H9 (cell line): ENCODE data around the gene TRPC3. TPM values are rescaled to one million over a fixed set of nuclear protein-coding genes. Genes with fewer than 3 reads are reported as not detected.
A peak's percentile ranks its signal among the peaks of the same experiment; 100 is the strongest.

ENCODE experiments used
- DNase-seq: peaks from one replicate; pipeline ENCODE4 v3.0.0-alpha.2; 2017
- H2AFZ ChIP-seq: one replicate; pipeline ENCODE4 v1.6.1; 2013; ENCODE audit warnings: mild to moderate bottlenecking, low read length, control low read depth, moderate library complexity
- H2AK5ac ChIP-seq: 2 replicates; pipeline ENCODE4 v1.6.1; 2013; ENCODE audit warnings: low read length, control low read depth, mixed read lengths; ENCODE audit not compliant: insufficient read length
- H2BK120ac ChIP-seq: one replicate; pipeline ENCODE4 v1.6.1; 2013; ENCODE audit warnings: low read depth, mild to moderate bottlenecking, low read length, control low read depth, inconsistent platforms; ENCODE audit not compliant: poor library complexity, severe bottlenecking
- H2BK12ac ChIP-seq: 2 replicates; pipeline ENCODE4 v1.6.1; 2013; ENCODE audit warnings: low read length, control low read depth, mixed read lengths, low read depth; ENCODE audit not compliant: insufficient read length
- H2BK15ac ChIP-seq: 2 replicates; pipeline ENCODE4 v1.6.1; 2013; ENCODE audit warnings: low read depth, low read length, control low read depth
- H2BK20ac ChIP-seq: one replicate; pipeline ENCODE4 v1.6.1; 2013; ENCODE audit warnings: low read depth, mild to moderate bottlenecking, low read length, control low read depth, inconsistent platforms; ENCODE audit not compliant: poor library complexity, severe bottlenecking
- H2BK5ac ChIP-seq: 2 replicates; pipeline ENCODE4 v1.6.1; 2013; ENCODE audit warnings: low read length, control low read depth, mixed read lengths; ENCODE audit not compliant: insufficient read length
- H3K14ac ChIP-seq: 2 replicates; pipeline ENCODE4 v1.6.1; 2013; ENCODE audit warnings: low read length, control low read depth; ENCODE audit not compliant: insufficient read depth
- H3K18ac ChIP-seq: 2 replicates; pipeline ENCODE4 v1.6.1; 2013; ENCODE audit warnings: low read depth, mild to moderate bottlenecking, mixed read lengths, low read length, control low read depth; ENCODE audit not compliant: insufficient read length
- H3K23ac ChIP-seq: 2 replicates; pipeline ENCODE4 v1.6.1; 2013; ENCODE audit warnings: low read length, control low read depth, mixed read lengths, low read depth; ENCODE audit not compliant: insufficient read length
- H3K23me2 ChIP-seq: 2 replicates; pipeline ENCODE4 v1.6.1; 2013; ENCODE audit warnings: low read depth, mild to moderate bottlenecking, mixed read lengths, low read length, control low read depth; ENCODE audit not compliant: insufficient read length, poor library complexity, severe bottlenecking
- H3K27ac ChIP-seq: 2 replicates; pipeline ENCODE4 v1.5.1; 2013; ENCODE audit warnings: low read length, control low read depth, mixed read lengths, low read depth; ENCODE audit not compliant: insufficient read length
- H3K27me3 ChIP-seq: 2 replicates; pipeline ENCODE4 v1.6.1; 2013; ENCODE audit warnings: low read length, control low read depth, inconsistent platforms; ENCODE audit not compliant: insufficient read depth
- H3K4ac ChIP-seq: 2 replicates; pipeline ENCODE4 v1.6.1; 2013; ENCODE audit warnings: low read depth, mild to moderate bottlenecking, control low read depth, inconsistent platforms, low read length, moderate library complexity
- H3K4me1 ChIP-seq: 2 replicates; pipeline ENCODE4 v1.6.1; 2013; ENCODE audit warnings: low read length, control low read depth, inconsistent platforms; ENCODE audit not compliant: insufficient read depth
- H3K4me2 ChIP-seq: 2 replicates; pipeline ENCODE4 v1.6.1; 2013; ENCODE audit warnings: low read length, control low read depth, mixed read lengths; ENCODE audit not compliant: insufficient read length, insufficient read depth
- H3K56ac ChIP-seq: 2 replicates; pipeline ENCODE4 v1.6.1; 2013; ENCODE audit warnings: low read depth, mild to moderate bottlenecking, mixed read lengths, low read length, control low read depth; ENCODE audit not compliant: insufficient read length
- H3K79me1 ChIP-seq: 2 replicates; pipeline ENCODE4 v1.6.1; 2013; ENCODE audit warnings: low read depth, mild to moderate bottlenecking, moderate library complexity, low read length, control low read depth, inconsistent platforms; ENCODE audit not compliant: insufficient read depth, poor library complexity, severe bottlenecking
- H3K79me2 ChIP-seq: 2 replicates; pipeline ENCODE4 v1.6.1; 2013; ENCODE audit warnings: low read length, control low read depth, inconsistent platforms; ENCODE audit not compliant: insufficient read depth
- H3K9ac ChIP-seq: 2 replicates; pipeline ENCODE4 v1.6.1; 2013; ENCODE audit warnings: low read length, control low read depth, mixed read lengths; ENCODE audit not compliant: insufficient read length; ENCODE audit errors: extremely low read depth
- H3K9me3 ChIP-seq: one replicate; pipeline ENCODE4 v1.6.1; 2013; ENCODE audit warnings: low read depth, low read length, inconsistent platforms; ENCODE audit not compliant: control insufficient read depth
- H3T11ph ChIP-seq: one replicate; pipeline ENCODE4 v1.6.1; 2013; ENCODE audit warnings: mild to moderate bottlenecking, low read length, control low read depth, inconsistent platforms
- H4K20me1 ChIP-seq: one replicate; pipeline ENCODE4 v1.6.1; 2013; ENCODE audit not compliant: control insufficient read depth, insufficient read length, insufficient read depth
- H4K5ac ChIP-seq: 2 replicates; pipeline ENCODE4 v1.6.1; 2013; ENCODE audit warnings: low read depth, mild to moderate bottlenecking, mixed read lengths, low read length, control low read depth; ENCODE audit not compliant: insufficient read length
- H4K8ac ChIP-seq: replicated peaks from 2 replicates; pipeline ENCODE4 v1.6.1; 2013; ENCODE audit warnings: low read length, control low read depth, mixed read lengths, low read depth; ENCODE audit not compliant: insufficient read length
- H4K91ac ChIP-seq: 2 replicates; pipeline ENCODE4 v1.6.1; 2013; ENCODE audit warnings: low read depth, mild to moderate bottlenecking, moderate library complexity, mixed read lengths, low read length, control low read depth; ENCODE audit not compliant: insufficient read length
- H3K27ac Mint-ChIP-seq, 3 experiments: 2 replicates in 2 of 3; 3 replicates in 1 of 3; pipeline ENCODE4 v1.8.0; 2020 to 2021; ENCODE audit warnings: mixed read lengths in 3 of 3, mild to moderate bottlenecking in 1 of 3, moderate library complexity in 1 of 3
- H3K27me3 Mint-ChIP-seq: 2 replicates; pipeline ENCODE4 v1.8.0; 2021; ENCODE audit warnings: low read depth, mild to moderate bottlenecking, moderate library complexity, mixed read lengths
- H3K36me3 Mint-ChIP-seq, 3 experiments: 2 replicates in 2 of 3; 3 replicates in 1 of 3; pipeline ENCODE4 v1.8.0; 2020 to 2021; ENCODE audit warnings: low read depth in 3 of 3, mixed read lengths in 3 of 3; ENCODE audit not compliant: insufficient read depth in 1 of 3
- H3K4me1 Mint-ChIP-seq, 2 experiments: 2 replicates each; pipeline ENCODE4 v1.8.0; 2020; ENCODE audit warnings: mixed read lengths in 2 of 2
- H3K4me3 Mint-ChIP-seq, 2 experiments: 2 replicates in 1 of 2; 3 replicates in 1 of 2; pipeline ENCODE4 v1.8.0; 2020 to 2021; ENCODE audit warnings: mild to moderate bottlenecking in 2 of 2, mixed read lengths in 2 of 2, moderate library complexity in 1 of 2
- H3K9me3 Mint-ChIP-seq, 2 experiments: 2 replicates in 1 of 2; 3 replicates in 1 of 2; pipeline ENCODE4 v1.8.0; 2020; ENCODE audit warnings: mild to moderate bottlenecking in 2 of 2, mixed read lengths in 2 of 2, moderate library complexity in 1 of 2
- WGBS: extraction: QIAGEN DNeasy Blood & Tissue Kit; methylation state at CpG from one replicate; pipeline ENCODE4 v1.1.7; 2013; ENCODE audit warnings: missing lambda C conversion rate, low lambda C conversion rate, mixed read lengths; ENCODE audit not compliant: insufficient read length; ENCODE audit errors: extremely low coverage; 5-methylcytosine and 5-hydroxymethylcytosine counted together
- total RNA-seq: library from RNA; stranded (reverse); gene quantifications from 2 replicates; pipeline ENCODE4 v1.2.1, GENCODE V29; 2021
- TF ChIP-seq, protein P1 (sequence below): fragments of 200-600 bp; sonication (generic); conservative IDR thresholded peaks from 3 replicates; pipeline ENCODE4 v1.8.0; 2021; ENCODE audit warnings: antibody characterized with exemption, mild to moderate bottlenecking

TRPC3 gene
- total RNA-seq, 1 experiment from 2014 or later = 0.13 TPM

DNA sequence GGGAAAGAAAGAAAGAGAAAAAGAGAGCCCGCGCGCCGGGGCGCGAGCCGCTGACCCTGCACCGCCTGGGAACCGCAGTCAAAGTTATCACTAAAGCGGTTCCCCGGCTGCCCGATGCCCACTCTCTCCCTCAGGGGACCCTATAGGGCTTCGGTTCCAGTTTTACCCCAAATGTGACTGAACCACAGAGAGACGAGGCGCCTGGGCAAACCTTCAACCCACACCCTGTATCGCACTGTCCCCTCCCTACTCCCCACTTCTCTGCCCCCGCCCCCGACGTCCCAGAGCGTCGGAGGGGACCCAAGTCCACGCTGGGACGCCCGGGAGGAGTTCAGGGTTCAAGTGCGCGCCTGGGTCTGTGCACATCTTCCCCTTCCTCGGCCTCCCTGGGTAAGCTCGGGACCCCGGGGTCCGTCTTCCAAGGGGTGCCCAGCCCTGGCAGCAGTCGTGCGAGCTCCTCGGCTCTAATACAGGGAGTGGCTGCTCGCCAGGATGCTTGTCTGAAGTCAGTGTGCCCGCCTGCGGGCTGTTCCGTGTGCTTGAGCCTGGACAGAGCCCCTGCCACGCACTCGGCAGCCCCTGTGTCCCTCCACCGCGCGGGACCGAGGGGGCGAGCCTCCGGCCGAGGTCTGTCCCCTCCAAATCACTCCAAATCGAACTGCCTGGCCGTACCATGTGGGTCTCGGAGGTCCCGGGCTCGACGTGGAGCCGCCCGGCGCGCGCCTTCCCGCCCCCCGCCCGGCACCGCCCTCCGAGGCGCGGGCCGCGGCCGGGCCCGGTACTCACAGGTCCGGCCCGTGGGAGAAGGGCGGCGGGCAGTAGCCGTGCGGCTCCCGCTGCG, 960 bp downstream of the TRPC3 start:
- Histone ChIP-seq H3T11ph (no peak overlapping the region), H3K9ac (peak overlapping the region; percentile 59), H2AFZ (no peak overlapping the region), H2BK120ac (no peak overlapping the region), H4K20me1 (no peaks in the 10 kb centered on the region), H3K4ac (no peak overlapping the region), H2BK20ac (no peak overlapping the region), H3K4me1 (no peaks in the 10 kb centered on the region), H2AK5ac (no peak overlapping the region), H4K91ac (no peak overlapping the region), H3K27me3 (peaks cover 32% of the 10 kb centered on the region), H3K9me3 (no peaks in the 10 kb centered on the region), H3K79me1 (no peaks in the 10 kb centered on the region), H2BK5ac (no peak overlapping the region), H3K79me2 (no peaks in the 10 kb centered on the region), H2BK12ac (no peak overlapping the region), H3K23me2 (peaks cover 14% of the 10 kb centered on the region), H4K8ac (no peak overlapping the region), H3K14ac (no peak overlapping the region; the same call in 1 of the 2 replicates), H3K4me2 (peak overlapping the region; percentile 73), H4K5ac (no peak overlapping the region), H3K56ac (no peak overlapping the region), H3K27ac (no peak overlapping the region), H3K23ac (no peak overlapping the region), H3K18ac (no peak overlapping the region), H2BK15ac (no peak overlapping the region)
- WGBS = no CpG with 5 or more reads among the region's 76 CpGs
- Mint-ChIP-seq H3K9me3 (no peaks in the 10 kb centered on the region; a peak in 1 of 5 replicates), H3K4me3 (peak overlapping the region; percentile 65 to 92), H3K27me3 (peaks cover 95% of the 10 kb centered on the region), H3K4me1 (peaks cover 8% of the 10 kb centered on the region in 2 experiments), H3K27ac (no peak overlapping the region), H3K36me3 (no peaks in the 10 kb centered on the region; a peak in 1 of 7 replicates)
- peak; percentile 56 for DNase-seq
- TF ChIP-seq, protein P1, sequence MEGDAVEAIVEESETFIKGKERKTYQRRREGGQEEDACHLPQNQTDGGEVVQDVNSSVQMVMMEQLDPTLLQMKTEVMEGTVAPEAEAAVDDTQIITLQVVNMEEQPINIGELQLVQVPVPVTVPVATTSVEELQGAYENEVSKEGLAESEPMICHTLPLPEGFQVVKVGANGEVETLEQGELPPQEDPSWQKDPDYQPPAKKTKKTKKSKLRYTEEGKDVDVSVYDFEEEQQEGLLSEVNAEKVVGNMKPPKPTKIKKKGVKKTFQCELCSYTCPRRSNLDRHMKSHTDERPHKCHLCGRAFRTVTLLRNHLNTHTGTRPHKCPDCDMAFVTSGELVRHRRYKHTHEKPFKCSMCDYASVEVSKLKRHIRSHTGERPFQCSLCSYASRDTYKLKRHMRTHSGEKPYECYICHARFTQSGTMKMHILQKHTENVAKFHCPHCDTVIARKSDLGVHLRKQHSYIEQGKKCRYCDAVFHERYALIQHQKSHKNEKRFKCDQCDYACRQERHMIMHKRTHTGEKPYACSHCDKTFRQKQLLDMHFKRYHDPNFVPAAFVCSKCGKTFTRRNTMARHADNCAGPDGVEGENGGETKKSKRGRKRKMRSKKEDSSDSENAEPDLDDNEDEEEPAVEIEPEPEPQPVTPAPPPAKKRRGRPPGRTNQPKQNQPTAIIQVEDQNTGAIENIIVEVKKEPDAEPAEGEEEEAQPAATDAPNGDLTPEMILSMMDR = no peak
